GM19351 (cell line): ENCODE measurements around the gene SUN5.

Experiments
- ATAC-seq: cut with Tn5 transposase; IDR thresholded peaks from one replicate; pipeline ENCODE4 v1.9.1; 2021; ENCODE audit warnings: mild to moderate bottlenecking, moderate library complexity; ENCODE audit not compliant: unreplicated experiment

Gene SUN5

DNA sequence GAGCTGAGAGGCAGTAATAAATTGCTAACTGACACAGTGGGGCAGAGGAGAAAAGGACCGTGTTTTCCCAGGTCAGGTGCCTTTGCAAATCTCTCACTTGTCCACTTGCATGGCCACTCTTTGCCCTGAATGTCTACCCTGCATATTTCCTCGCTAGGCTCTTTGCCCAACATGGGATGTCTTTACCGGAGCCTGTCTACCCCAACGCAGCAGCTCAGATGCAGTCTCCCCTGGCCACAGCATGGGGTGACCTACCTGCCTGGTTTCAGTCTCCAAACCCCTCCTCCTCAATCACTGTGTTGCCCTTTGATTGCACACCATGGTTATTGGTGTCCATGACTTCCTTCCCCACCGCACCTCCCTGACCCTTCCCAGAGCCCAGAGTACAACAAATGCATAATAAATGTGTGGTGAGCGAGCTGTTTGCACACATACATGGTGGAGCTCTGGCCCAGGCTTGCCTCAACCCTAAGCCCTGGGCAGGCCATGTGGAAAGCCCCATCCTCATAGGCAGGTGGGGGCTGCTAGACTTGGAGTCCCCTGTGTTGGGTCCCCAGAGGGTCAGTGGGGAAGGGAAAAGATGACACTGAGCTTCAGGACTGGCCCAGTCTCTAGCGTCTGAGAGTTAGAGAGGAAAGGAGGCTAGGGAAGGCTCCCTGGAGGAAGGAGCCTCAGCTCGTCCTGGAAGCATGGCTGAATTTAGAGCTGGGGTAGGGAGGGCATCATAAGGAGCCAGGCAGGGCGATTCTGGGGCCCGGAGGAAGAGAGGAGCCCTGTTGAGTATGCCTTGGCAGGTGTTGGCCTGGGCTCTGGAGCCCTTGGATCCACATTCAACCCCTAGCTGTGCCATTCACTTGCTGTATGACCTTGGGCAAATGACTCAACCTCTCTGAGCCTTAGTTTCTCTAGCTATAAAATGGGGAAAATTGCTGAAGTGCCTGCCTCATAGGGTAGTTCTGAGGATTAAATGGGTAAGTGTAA is 22.8 kb upstream of the SUN5 start:
- ATAC-seq, result no peak

GRCh38 chr20:33026072-33026778 is 22.0 kb upstream of the SUN5 start:
- no peak for ATAC-seq

- no peak for ATAC-seq
Observed at GRCh38 chr20:33025318-33025876, 21.2 kb upstream of the SUN5 start.

DNA sequence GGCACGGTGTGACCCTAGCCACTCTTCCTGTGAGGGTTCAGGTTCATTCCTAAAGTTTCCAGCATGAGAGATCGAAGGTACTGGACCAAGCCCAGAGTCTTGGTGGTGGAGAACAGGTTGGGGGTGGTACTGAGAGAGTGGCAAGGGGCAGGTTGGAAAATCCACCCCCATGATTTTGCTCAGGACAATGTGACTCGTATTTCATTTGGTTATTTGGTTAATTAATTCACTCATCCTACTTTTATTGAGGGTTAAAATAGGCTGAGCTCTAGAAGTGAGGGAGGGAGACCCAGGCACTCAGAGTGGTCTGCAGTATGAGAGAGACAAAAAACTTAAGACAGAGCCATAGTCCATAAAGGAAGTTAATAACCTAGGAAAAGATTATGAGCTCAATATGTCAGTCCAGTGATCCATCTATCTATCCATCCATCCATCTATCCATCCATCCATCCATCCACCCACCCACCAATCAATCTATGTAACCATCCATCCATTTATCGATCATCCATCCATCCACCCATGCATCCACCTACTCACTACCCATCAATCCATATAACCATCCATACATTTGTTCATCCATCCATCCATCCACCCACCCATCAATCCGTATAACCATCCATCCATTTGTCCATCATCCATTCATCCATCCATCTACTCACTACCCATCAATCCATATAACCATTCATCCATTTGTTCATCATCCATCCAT is 20.5 kb upstream of the SUN5 start:
- no peak for ATAC-seq

- ATAC-seq, result no peak
Observed at GRCh38 chr20:33024243-33024560, 20.0 kb upstream of the SUN5 start.

DNA sequence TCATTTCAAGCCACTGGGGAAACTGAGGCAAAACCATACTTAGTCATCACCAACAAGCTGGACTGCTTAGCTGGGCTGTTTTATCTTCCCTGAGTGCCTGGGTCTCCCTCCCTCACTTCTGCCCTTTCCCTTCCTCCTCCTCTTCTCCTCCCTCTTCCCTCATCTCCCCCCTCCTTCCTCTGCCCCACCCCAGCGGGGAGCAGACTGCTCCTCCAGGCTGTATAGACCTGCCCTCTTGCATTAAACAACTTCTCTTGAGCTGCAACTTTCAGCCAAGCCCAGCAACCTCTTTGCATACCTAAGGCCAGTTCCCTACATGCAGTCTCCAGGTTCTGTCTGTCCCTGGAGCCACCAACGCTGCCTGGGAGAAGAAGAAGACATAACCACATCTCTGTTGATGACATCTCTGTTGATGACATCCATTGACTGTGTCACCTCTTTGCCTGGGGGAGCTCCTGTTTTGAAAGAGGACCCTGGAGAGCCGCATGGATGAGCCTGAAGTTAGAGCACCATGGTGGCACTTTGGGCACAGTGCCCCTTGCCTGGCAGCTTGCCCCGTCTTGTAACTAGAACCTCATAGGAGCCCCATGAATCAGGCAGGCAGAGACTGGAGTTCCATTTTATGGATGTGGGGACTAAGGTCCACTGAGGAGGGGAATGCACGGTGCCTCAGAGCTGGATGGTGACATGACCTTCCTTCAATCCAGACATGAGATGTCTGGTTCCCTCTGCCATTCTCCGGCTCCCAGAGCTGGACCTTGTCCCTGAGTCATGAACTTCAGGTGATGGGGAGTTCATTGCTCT is 19.4 kb upstream of the SUN5 start:
- ATAC-seq, result no peak

- no peak for ATAC-seq
Observed at GRCh38 chr20:33022694-33023438, 18.6 kb upstream of the SUN5 start.

DNA sequence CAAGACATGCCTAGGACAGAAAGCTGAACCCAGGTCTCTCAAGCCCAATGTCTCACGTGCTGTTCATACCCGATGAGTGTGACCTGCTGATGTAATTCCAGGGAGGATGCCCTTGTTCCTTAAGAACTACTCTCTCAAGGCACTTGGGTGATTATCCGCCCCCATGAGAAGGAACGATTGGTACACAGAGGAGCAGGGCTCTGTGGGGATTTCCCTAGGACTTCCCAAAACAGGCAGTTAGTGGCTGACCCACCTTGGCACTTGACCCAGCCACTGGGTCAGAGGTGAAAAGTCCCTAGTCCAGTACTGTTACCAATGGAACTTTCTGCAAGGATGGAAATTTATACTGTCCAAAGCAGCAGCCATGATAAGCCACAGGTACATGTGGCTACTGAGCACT is 18.1 kb upstream of the SUN5 start:
- ATAC-seq, result no peak

GRCh38 chr20:33021879-33022278 is 17.6 kb upstream of the SUN5 start:
- ATAC-seq, result no peak

- ATAC-seq, result no peak
Observed at GRCh38 chr20:33020278-33021161, 16.3 kb upstream of the SUN5 start.

GRCh38 chr20:33019465-33020277 is 15.4 kb upstream of the SUN5 start:
- ATAC-seq, result no peak

DNA sequence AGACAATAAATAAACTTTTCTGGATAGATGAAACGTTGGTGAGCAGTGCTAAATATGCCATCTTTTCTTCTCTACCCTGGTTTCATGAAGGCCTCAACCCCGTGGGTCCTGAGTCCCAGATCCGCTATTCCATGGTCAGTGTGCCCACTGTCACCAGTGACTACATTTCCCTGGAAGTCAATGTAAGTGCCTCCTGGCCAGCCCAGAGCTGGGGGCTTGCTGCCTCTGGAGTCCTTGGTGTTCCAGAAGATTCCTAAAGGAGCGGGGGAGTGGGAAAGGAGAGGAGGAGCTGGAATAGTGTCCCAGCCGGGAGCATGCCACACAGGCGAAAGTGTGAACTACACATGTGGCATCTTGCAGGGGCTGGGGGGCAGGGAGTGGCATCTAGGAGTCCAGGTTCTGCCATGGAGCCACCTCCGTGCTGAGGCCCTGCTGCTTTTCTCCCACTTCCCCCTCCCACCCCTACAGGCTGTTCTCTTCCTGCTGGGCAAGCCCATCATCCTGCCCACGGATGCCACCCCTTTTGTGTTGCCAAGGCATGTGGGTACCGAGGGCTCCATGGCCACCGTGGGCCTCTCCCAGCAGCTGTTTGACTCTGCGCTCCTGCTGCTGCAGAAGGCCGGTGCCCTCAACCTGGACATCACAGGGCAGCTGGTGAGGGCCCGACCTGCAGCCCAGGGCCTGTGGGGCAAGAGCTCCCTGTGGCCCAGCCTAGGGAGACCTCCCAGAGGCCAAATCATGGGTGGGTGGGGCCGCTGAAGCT is 14.1 kb upstream of the SUN5 start:
- no peak for ATAC-seq

DNA sequence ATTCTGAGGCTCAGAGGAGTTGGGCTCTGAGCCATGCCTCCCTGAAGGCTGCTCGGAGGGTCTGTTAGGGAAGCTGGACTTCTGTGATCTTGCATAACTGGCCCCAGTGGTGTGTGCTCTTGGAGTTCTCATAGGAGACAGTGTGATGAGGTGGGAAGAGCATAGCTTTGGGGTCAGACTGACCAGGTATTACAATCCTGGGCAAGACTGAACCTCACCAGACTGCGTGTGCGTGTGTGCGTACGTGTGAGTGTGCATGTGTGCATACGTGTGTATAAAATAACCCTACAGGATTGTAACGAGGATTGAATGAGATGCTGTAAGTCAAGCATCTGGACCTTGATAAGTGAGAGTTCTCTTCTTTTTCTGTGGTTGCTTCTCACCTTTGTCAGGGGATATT is 13.3 kb upstream of the SUN5 start:
- no peak for ATAC-seq

GRCh38 chr20:33016581-33017109 is 12.4 kb upstream of the SUN5 start:
- no peak for ATAC-seq

- no peak for ATAC-seq
Observed at GRCh38 chr20:33015700-33016580, 11.7 kb upstream of the SUN5 start.

GRCh38 chr20:33015114-33015484 is 10.9 kb upstream of the SUN5 start:
- ATAC-seq, result no peak
